GM21529 (cell line): Measurements from ENCODE around the gene HNRNPH2.
A peak's percentile ranks its signal among the peaks of the same experiment; 100 is the strongest.

Source experiments
- ATAC-seq: cut with Tn5 transposase; IDR thresholded peaks from one replicate; pipeline ENCODE4 v1.9.1; 2021; ENCODE audit not compliant: unreplicated experiment

HNRNPH2 gene

GRCh38 chrX:101394372-101394771 lies 13.7 kb upstream of the HNRNPH2 start:
- no peak for ATAC-seq

DNA sequence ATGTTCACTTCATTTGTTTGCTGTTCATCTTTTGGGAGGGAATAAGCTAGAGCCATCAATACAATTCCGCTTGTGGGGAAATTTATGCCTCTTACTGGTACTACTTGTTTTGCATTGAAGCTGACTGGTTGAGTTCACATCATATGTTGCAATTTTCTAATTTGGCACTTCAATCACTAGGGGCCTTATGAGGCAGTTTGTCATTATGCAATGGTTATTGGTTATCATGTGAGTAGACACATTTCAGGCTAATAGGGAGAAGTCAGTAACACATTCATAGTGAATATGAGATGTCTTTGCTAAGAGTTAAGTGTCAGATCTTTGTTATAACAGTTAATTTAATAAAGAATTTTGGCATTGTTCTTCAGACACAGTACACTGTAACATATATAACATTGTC lies 12.2 kb upstream of the HNRNPH2 start:
- no peak for ATAC-seq

GRCh38 chrX:101397779-101398178 lies 10.2 kb upstream of the HNRNPH2 start:
- ATAC-seq: no peak

GRCh38 chrX:101398694-101399093 lies 9.3 kb upstream of the HNRNPH2 start:
- ATAC-seq: no peak

DNA sequence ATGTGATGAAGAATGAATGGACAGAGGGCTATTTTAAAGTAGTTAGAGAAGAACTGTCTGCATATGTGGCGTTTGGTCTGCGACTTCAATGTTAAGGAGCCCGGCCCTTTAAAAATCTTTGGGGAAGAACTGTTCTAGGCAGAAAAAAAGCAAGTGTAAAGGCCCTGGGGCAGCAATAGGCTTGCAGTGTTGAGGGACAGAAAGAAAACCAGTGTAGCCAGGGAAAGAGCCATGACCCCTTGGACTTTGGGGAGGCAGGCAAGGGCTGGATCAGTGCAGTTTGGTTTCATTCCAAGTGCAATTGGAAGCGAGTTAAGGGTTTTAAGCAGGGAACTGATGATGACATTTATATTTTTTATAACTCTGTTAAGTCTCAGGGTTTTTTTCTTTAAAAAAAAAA lies 8.2 kb upstream of the HNRNPH2 start:
- no peak for ATAC-seq

- no peak for ATAC-seq
Measured at GRCh38 chrX:101407167-101407747, 765 bp upstream of the HNRNPH2 start.

- ATAC-seq: no peak
Measured at GRCh38 chrX:101408532-101408841, 465 bp downstream of the HNRNPH2 start.

DNA sequence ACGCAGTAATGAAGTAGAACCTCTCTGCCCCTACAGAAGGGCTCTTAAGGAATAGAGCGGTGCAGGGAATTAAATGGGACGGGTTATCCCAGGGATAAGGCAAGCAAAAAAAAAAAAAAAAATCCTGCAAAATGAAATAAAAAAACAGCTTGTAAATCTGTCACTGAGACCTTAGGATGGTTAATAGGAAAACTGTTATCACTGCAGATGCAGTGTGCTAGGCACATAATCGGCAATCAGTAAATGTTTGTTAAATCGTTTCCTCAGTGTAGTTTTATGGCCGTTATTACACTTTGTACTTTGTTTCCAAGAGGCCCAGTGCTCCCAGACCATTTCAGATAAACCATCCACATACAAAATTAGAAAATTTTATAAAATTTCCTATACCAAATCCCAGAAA lies 1.0 kb downstream of the HNRNPH2 start:
- ATAC-seq: no peak

DNA sequence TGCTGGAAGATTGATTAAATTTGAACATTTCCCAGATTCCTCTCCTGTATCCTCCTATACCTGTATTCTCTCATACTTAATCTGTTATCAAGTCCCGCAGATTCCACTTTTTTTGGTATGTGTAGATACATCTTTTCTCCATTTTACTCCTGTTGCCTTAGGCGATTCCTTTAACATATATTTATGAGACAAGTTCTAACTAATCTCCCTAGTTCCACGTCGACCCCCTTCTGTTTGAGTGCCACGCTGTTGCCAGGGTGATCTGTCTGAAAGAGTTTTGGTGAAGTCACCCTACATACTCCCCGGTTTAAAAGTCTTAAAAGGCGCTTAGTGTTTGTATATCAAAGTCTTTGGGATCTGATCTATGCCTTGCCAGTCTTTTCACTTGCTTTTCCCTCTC lies 2.4 kb downstream of the HNRNPH2 start:
- no peak for ATAC-seq

DNA sequence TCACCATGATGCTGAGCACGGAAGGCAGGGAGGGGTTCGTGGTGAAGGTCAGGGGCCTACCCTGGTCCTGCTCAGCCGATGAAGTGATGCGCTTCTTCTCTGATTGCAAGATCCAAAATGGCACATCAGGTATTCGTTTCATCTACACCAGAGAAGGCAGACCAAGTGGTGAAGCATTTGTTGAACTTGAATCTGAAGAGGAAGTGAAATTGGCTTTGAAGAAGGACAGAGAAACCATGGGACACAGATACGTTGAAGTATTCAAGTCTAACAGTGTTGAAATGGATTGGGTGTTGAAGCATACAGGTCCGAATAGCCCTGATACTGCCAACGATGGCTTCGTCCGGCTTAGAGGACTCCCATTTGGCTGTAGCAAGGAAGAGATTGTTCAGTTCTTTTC lies 4.0 kb downstream of the HNRNPH2 start:
- no peak for ATAC-seq

- peak; percentile 61 for ATAC-seq
Measured at GRCh38 chrX:101415180-101416145, 7.4 kb downstream of the HNRNPH2 start.

GRCh38 chrX:101416691-101417090 lies 8.7 kb downstream of the HNRNPH2 start:
- no peak for ATAC-seq

DNA sequence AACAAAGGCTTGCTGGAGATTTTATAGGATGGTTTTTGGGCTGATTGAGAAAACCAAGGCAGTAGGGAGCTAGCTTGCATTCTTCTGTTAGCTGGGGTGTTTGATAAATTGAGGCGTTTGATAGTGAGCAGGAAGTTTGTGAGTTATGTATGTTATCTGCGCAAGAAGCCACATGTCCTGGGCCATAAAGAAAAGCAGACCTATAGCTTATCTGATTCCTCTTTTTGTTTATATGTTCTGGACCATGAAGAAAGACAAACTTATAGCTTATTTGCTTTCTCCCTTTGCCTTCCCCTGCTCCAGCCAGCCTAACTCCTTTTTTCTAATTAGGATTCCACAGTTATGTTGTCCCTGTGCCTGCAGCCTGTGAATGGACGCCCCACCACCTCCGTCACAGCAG lies 9.2 kb downstream of the HNRNPH2 start:
- no peak for ATAC-seq

DNA sequence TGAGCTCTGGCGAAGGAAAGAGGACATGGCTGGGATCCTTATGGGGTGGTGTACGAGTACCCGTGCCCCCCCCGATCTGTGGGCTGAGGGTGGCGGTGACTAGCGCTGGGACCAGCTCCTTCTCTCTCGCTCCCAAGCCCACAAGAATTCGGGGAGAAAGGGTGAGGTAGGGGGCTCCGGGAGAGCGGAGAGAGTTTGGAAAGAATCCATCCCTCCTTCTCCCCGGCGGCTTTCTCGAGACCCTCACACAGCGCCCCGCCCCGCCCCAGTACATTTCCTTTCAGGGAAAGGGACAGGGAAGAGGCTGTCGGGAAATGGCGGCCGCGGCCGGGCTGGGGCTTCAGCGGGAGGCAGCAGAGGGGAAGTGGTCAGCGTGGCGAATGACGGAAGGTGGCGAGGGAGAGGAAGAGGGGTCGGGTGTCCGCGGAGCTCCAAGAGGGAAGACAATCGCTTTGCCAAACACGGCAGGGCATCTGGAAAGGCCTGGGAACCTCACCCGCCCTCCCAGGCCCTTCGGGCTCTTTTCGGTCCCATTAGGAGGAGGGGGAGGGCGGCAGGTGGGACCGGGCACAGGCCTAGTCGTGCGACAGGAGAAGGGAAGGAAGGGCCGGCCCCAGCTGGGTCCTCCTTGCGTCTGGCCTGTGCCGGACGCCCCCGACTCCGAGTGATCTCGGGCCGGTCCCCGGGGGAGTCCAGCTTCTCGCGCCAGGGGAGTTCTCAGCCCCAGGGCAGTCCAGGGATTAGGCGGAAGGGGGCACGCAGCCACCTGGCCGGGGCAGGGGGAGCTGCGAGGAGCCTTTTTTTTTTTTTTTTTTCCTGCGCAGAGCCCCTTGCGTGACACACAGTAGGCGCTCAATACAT lies 10.2 kb downstream of the HNRNPH2 start:
- peak; percentile 47 for ATAC-seq

DNA sequence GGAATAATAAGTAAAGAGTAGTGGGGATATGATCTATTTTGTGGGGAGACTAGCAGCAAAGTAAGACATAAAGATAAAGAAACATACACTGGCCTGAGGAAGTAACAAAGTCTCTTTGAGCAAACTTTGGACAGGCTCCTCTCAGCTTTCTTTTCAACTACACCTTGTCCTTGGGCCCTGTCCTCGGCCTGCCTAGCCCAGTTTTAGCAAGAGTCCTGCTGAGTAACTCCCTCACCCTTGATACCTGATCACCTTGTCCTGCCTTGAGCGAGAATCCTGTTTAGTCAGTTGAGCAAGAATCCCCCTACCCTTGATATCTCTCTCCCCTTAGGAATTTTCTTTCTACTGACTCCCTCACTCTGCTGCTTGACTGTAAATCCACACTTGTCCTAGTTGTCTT lies 11.5 kb downstream of the HNRNPH2 start:
- ATAC-seq: no peak

DNA sequence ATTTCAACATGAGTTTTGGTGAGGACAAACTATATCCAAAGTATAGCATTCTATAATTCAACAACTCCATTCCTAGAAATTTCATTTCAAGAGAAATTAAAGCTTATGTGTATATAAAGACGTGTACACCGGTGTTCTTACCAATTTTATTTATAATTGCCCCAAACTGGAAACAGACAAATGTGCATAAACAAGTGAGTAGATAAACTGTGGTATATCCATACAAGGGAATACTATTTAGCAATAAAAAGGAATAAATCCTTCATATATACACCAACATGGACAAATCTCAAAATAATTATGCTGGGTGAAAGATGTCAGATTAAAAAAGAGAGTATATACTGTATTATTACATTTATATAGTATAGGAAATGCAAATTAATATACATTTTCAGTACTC lies 19.9 kb downstream of the HNRNPH2 start:
- ATAC-seq: no peak

- ATAC-seq: peak; percentile 57
Measured at GRCh38 chrX:101429934-101430333, 21.9 kb downstream of the HNRNPH2 start.

DNA sequence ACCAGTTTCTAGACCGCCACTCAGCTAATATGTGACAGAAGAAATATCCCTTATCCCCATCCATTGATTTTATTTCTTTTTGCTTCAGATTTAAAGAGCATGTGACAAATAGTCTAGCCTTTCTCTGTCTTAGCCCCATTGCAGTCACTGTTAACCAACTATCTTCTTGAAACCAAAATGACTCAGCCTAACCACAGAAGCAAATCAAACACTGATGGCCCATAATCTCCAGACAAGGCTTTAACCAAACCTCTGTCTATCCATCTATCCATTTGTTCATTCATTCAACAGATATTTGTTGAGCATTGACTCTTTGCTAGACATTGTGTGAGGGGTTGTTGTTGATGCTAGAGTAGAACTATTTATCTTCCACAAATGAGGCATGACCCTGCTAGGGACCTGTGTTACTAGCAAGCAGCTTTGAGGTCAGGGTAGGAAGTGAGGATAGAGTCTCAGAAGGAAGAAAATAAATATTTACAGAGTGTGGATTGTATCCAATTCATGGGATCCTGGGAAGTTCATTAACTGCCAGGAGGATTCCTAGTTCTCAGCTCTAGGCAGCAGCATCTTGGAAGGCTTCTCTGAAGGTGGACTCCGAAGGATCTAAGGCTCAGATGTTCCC lies 22.5 kb downstream of the HNRNPH2 start:
- peak; percentile 90 for ATAC-seq

DNA sequence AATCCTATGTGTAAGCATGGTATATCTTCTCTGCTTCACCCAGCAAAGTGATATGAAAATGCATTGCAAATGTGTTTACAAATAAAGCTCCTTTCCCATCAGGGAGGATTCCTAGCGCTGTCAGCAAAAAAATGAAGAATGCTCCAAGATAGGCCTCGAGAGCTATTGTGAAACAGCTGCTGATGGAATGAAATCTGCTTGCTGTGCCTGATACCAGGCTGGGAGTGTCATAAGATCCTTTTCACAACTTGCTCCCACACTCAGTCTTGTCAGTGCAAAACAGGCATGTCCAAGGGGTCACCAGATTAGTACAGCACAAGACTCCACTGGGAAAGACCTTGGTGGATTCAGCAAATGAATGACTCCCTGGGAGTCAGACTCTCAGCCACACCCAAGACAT lies 34.1 kb downstream of the HNRNPH2 start:
- ATAC-seq: no peak

DNA sequence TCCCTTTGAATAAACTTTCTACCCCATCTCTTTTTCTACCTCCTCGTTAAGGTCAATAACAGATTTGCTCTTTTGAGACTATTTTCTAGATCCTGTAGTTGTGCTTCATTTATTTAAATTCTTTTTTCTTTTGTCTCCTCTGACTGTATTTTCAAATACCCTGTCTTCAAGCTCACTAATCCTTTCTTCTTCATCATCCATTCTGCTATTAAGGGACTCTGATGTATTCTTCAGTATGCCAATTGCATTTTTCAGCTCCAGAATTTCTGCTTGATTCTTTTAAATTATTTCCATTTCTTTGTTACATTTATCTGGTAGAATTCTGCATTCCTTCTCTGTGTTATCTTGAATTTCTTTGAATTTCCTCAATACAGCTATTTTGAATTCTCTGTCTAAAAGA lies 41.3 kb downstream of the HNRNPH2 start:
- ATAC-seq: no peak

- ATAC-seq: no peak
Measured at GRCh38 chrX:101450085-101450484, 42.1 kb downstream of the HNRNPH2 start.
